SK-N-SH (cell line): ENCODE results near the gene DTNA. TPM values are rescaled to one million over a fixed set of nuclear protein-coding genes. Genes with fewer than 3 reads are reported as not detected.

Source experiments
- CTCF ChIA-PET: fragments of 300-600, 350-600 bp; formaldehyde crosslinking; extraction: SDS; loops from one replicate; lab custom pipeline; 2021; lab: Yijun Ruan, JAX
- POLR2A ChIA-PET: fragments of 350-600 bp; sonication (Branson Sonifier 250); formaldehyde crosslinking; extraction: SDS; loops from one replicate; lab custom pipeline; 2020; ENCODE audit warnings: antibody characterized with exemption, inconsistent platforms; lab: Yijun Ruan, JAX
- DNase-seq: peaks from one replicate; pipeline ENCODE4 v3.0.0; 2012
- H2AFZ ChIP-seq: fragments of 200-600 bp; sonication (generic); 2 replicates; pipeline ENCODE4 v1.8.1; 2016; ENCODE audit warnings: antibody characterized with exemption, mild to moderate bottlenecking, low read depth
- H3F3A ChIP-seq: fragments of 200-600 bp; sonication (generic); replicated peaks from 2 replicates; pipeline ENCODE3; 2016; ENCODE audit warnings: antibody characterized with exemption, mild to moderate bottlenecking; ENCODE audit not compliant: insufficient read depth
- H3K27ac ChIP-seq, 2 experiments: fragments of 200-500 bp in 1 of 2; fragments of 200-600 bp in 1 of 2; sonication (Bioruptor generic) in 1 of 2; sonication (generic), shearing (Covaris generic) in 1 of 2; 2 replicates each; pipeline versions ENCODE4 v1.5.1 to v1.6.1; 2014 to 2016; ENCODE audit warnings: low read depth in 2 of 2, inconsistent platforms in 1 of 2, low read length in 1 of 2, mild to moderate bottlenecking in 1 of 2, mixed read lengths in 1 of 2
- H3K27me3 ChIP-seq: fragments of 200-600 bp; sonication (generic), shearing (Covaris generic); 2 replicates; pipeline ENCODE4 v1.6.1; 2016; ENCODE audit warnings: mixed run types; ENCODE audit not compliant: insufficient read depth
- H3K36me3 ChIP-seq, 2 experiments: fragments of 200-500 bp in 1 of 2; fragments of 200-600 bp in 1 of 2; sonication (Bioruptor generic) in 1 of 2; sonication (generic) in 1 of 2; replicated peaks in 1 of 2; 2 replicates each; pipeline versions ENCODE3 to v1.5.1; 2014 to 2016; ENCODE audit warnings: low read length in 1 of 2, mild to moderate bottlenecking in 1 of 2; ENCODE audit not compliant: insufficient read depth in 2 of 2, control insufficient read depth in 1 of 2
- H3K4me1 ChIP-seq, 2 experiments: fragments of 200-500 bp in 1 of 2; fragments of 200-600 bp in 1 of 2; sonication (Bioruptor generic) in 1 of 2; sonication (generic), shearing (Covaris generic) in 1 of 2; 2 replicates each; pipeline versions ENCODE4 v1.5.1 to v1.6.1; 2014 to 2016; ENCODE audit warnings: low read depth in 1 of 2, low read length in 1 of 2, mixed run types in 1 of 2; ENCODE audit not compliant: insufficient read depth in 2 of 2, control insufficient read depth in 1 of 2
- H3K4me2 ChIP-seq: fragments of 200-600 bp; sonication (generic), shearing (Covaris generic); 2 replicates; pipeline ENCODE4 v1.6.1; 2017; ENCODE audit warnings: mixed run types
- H3K4me3 ChIP-seq, 2 experiments: fragments of 200-500 bp in 1 of 2; fragments of 200-600 bp in 1 of 2; sonication (Bioruptor generic) in 1 of 2; sonication (generic), shearing (Covaris generic) in 1 of 2; 2 replicates each; pipeline versions ENCODE4 v1.5.1 to v1.8.1; 2014 to 2016; ENCODE audit warnings: low read depth in 2 of 2, inconsistent platforms in 1 of 2, low read length in 1 of 2, mild to moderate bottlenecking in 1 of 2, mixed read lengths in 1 of 2, moderate library complexity in 1 of 2
- H3K79me2 ChIP-seq: fragments of 200-600 bp; sonication (generic); 2 replicates; pipeline ENCODE4 v1.8.1; 2017; ENCODE audit warnings: mild to moderate bottlenecking; ENCODE audit not compliant: insufficient read depth
- H3K9ac ChIP-seq: fragments of 200-600 bp; sonication (generic); 2 replicates; pipeline ENCODE4 v1.6.1; 2017; ENCODE audit warnings: mixed run types
- H3K9me2 ChIP-seq: fragments of 200-600 bp; sonication (generic); 2 replicates; pipeline ENCODE4 v1.6.1; 2017; ENCODE audit warnings: mixed run types
- H3K9me3 ChIP-seq: fragments of 200-600 bp; sonication (generic); 2 replicates; pipeline ENCODE4 v1.6.1; 2017; ENCODE audit warnings: mixed run types, mild to moderate bottlenecking, moderate library complexity
- H4K20me1 ChIP-seq: fragments of 200-600 bp; sonication (generic); 2 replicates; pipeline ENCODE4 v1.6.1; 2017; ENCODE audit warnings: mild to moderate bottlenecking, mixed run types; ENCODE audit not compliant: insufficient read depth
- CHD2 ChIP-seq: fragments of 150-350 bp; IDR thresholded peaks from 2 replicates; pipeline ENCODE4 v1.6.1; 2018; ENCODE audit warnings: low read length; ENCODE audit not compliant: partially characterized antibody
- ELF1 ChIP-seq: IDR thresholded peaks from 2 replicates; pipeline ENCODE4 v1.4.0; 2012
- EP300 ChIP-seq, 2 experiments: IDR thresholded peaks; 2 replicates each; pipeline versions ENCODE4 v1.4.0 to v1.6.1; 2012; ENCODE audit warnings: borderline replicate concordance in 1 of 2, low read depth in 1 of 2, low read length in 1 of 2
- EZH2phosphoT487 ChIP-seq: fragments of 200-600 bp; sonication (generic); IDR thresholded peaks from 2 replicates; pipeline ENCODE4 v1.6.1; 2017; ENCODE audit warnings: low read depth, mixed run types, mild to moderate bottlenecking, antibody characterized with exemption, moderate library complexity, borderline replicate concordance
- FOSL2 ChIP-seq: IDR thresholded peaks from 2 replicates; pipeline ENCODE4 v1.4.0; 2012; ENCODE audit warnings: low read depth, mild to moderate bottlenecking, moderate library complexity, borderline replicate concordance
- GABPA ChIP-seq: IDR thresholded peaks from 2 replicates; pipeline ENCODE4 v1.4.0; 2012; ENCODE audit warnings: low read depth, mild to moderate bottlenecking
- IRF3 ChIP-seq: fragments of 150-350 bp; IDR thresholded peaks from 2 replicates; pipeline ENCODE4 v1.6.1; 2016; ENCODE audit warnings: mild to moderate bottlenecking, low read depth, low read length
- JUND ChIP-seq: IDR thresholded peaks from 2 replicates; pipeline ENCODE4 v1.4.0; 2012
- MAX ChIP-seq: IDR thresholded peaks from 2 replicates; pipeline ENCODE4 v1.4.0; 2012; ENCODE audit warnings: low read depth
- MEF2A ChIP-seq: IDR thresholded peaks from 2 replicates; pipeline ENCODE4 v1.4.0; 2012; ENCODE audit warnings: low read depth, borderline replicate concordance
- NFIC ChIP-seq: IDR thresholded peaks from 2 replicates; pipeline ENCODE4 v1.4.0; 2012; ENCODE audit warnings: borderline replicate concordance
- NRF1 ChIP-seq: IDR thresholded peaks from 2 replicates; pipeline ENCODE4 v1.6.1; 2012; ENCODE audit warnings: low read depth, mild to moderate bottlenecking, low read length
- RAD21 ChIP-seq: IDR thresholded peaks from 2 replicates; pipeline ENCODE4 v1.6.1; 2012; ENCODE audit warnings: mild to moderate bottlenecking, low read length
- RXRA ChIP-seq: IDR thresholded peaks from 2 replicates; pipeline ENCODE4 v1.4.0; 2012; ENCODE audit warnings: low read depth, mild to moderate bottlenecking, borderline replicate concordance
- SMC3 ChIP-seq: IDR thresholded peaks from 2 replicates; pipeline ENCODE4 v1.6.1; 2012; ENCODE audit warnings: low read depth, low read length, improper control_type of control experiment
- USF1 ChIP-seq: IDR thresholded peaks from 2 replicates; pipeline ENCODE4 v1.4.0; 2012; ENCODE audit warnings: low read depth, borderline replicate concordance
- YY1 ChIP-seq: IDR thresholded peaks from 2 replicates; pipeline ENCODE4 v1.4.0; 2012; ENCODE audit warnings: low read depth, mild to moderate bottlenecking
- ZBTB33 ChIP-seq: IDR thresholded peaks from 2 replicates; pipeline ENCODE4 v1.4.0; 2012; ENCODE audit warnings: low read depth, borderline replicate concordance
- WGBS: methylation state at CpG from one replicate; pipeline ENCODE4 v1.1.6; 2017; ENCODE audit warnings: low lambda C conversion rate; 5-methylcytosine and 5-hydroxymethylcytosine counted together
- polyA plus RNA-seq, 3 experiments: library from polyadenylated mRNA; depleted of rRNA; stranded (reverse); fragments of >200 nt; gene quantifications; 2 replicates each; pipeline ENCODE4 v1.2.3, GENCODE V29; 2012

Gene DTNA
- polyA plus RNA-seq, 1 of the 3 experiments (the other 2 are of a cell fraction) = 7.9 TPM

GRCh38 chr18:34848695-34849094 is 138.6 kb downstream of the DTNA start:
- CTCF ChIA-PET = interaction anchor here (1.5 to 2.1 kb wide), 2 partner anchors 20 to 61 kb away, joined by 3 to 8 read pairs; no protein-coding TSS in a partner anchor

More at GRCh38 chr18:34848695-34849094, 138.6 kb downstream of the DTNA start:
- Histone ChIP-seq H4K20me1 (no peaks in the 10 kb centered on the region), H3K4me2 (no peak overlapping the region), H3K36me3 (no peaks in the 10 kb centered on the region), H3K4me1 (peaks cover 0 to 2% of the 10 kb centered on the region in 2 experiments; a peak in 1 of 4 replicates), H3K9ac (no peak overlapping the region), H3K27ac (no peak overlapping the region), H2AFZ (no peak overlapping the region), H3K9me2 (no peaks in the 10 kb centered on the region), H3K4me3 (no peak overlapping the region), H3F3A (no peaks in the 10 kb centered on the region), H3K9me3 (no peaks in the 10 kb centered on the region), H3K27me3 (no peaks in the 10 kb centered on the region), H3K79me2 (no peaks in the 10 kb centered on the region)
- TF ChIP-seq IRF3 = no peak
- no peak for TF ChIP-seq MAX
- TF ChIP-seq RXRA = no peak
- TF ChIP-seq SMC3 = no peak
- no peak for TF ChIP-seq EZH2phosphoT487
- TF ChIP-seq NRF1 = no peak
- TF ChIP-seq FOSL2 = no peak
- TF ChIP-seq YY1 = no peak
- no peak for TF ChIP-seq JUND
- TF ChIP-seq USF1 = no peak
- TF ChIP-seq MEF2A = no peak
- no peak for TF ChIP-seq CHD2
- TF ChIP-seq RAD21 = no peak
- TF ChIP-seq ZBTB33 = no peak
- no peak for TF ChIP-seq EP300 (IDR thresholded peaks at IDR 0.05; ENCODE audit: borderline replicate concordance in 1 of 2, low read depth in 1 of 2, low read length in 1 of 2)
- no peak for TF ChIP-seq GABPA
- TF ChIP-seq NFIC = no peak
- TF ChIP-seq ELF1 = no peak
- WGBS = 63% methylated on average over 3 of the region's 3 CpGs
- POLR2A ChIA-PET = no interaction called here
- DNase-seq = no peak
